ENCODE measurements around the gene THOC6.

Gene THOC6

DNA sequence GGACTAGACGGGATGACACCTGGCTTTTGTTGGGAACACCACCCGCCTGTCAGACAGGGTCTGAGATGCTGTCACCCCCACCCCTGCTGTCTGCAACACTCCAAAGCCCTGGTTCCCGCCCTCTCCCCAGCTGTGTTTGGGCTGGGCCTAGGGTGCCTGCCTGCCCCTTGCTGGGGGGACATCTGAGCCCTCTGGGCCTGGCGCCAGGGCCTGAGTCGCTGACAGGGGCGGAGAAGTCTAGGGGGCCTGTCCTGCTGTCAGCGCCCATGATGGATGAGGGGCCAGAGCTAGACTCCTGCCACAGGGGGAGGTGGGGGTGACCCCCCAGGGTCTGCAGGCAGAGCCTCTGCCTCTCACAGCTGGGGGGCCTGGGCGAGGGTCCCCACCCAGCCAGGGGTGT is 36.0 kb upstream of the THOC6 start:
- no peaks in the 10 kb centered on the region for H3K4me1 ChIP-seq (ENCODE audit: control insufficient read depth, low read depth, low read length)

DNA sequence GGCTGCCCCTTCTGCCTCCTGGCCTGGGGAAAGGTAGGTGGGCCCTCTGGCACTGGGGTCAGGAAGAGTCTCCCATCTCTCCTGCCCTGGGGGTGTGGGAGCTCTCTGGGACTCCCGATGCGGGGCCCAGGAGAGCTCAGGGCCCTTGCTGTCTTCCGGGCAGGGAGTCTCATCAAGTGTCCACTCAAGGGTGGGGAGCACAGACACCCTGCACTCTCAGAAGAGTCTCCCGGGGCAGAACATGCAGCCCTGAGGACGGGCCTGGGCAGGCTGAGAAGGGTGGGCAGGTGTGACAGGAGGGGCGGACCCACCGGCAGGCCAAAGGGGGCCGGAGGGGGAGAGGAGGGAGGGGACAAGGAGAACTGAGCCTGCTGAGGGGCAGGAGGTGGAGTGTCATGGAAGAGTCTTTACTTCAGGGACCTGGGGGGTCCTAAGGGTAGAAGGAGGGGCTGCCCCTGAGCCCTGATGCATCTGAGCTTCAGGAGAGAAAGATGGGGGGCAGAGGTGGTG is 35.2 kb upstream of the THOC6 start:
- Histone ChIP-seq H4K8ac (ENCODE audit: low read depth, low read length) (no peak overlapping the region), H2BK120ac (ENCODE audit: low read depth, low read length) (no peak overlapping the region), H3K79me2 (ENCODE audit: control insufficient read depth, insufficient read depth, low read length) (no peaks in the 10 kb centered on the region), H3K36me3 (ENCODE audit: control insufficient read depth, insufficient read depth, low read length) (no peaks in the 10 kb centered on the region), H3K27me3 (ENCODE audit: insufficient read depth, low read length, poor library complexity) (no peaks in the 10 kb centered on the region), H2BK5ac (ENCODE audit: low read length) (no peak overlapping the region), H4K5ac (ENCODE audit: low read length) (no peak overlapping the region), H2BK15ac (replicated peaks; ENCODE audit: low read depth) (no peak overlapping the region), H3K4me3 (ENCODE audit: low read length) (no peak overlapping the region), H3K56ac (ENCODE audit: low read length) (no peak overlapping the region), H3K18ac (ENCODE audit: low read length) (no peak overlapping the region), H3K9ac (ENCODE audit: low read length) (no peak overlapping the region), H3K27ac (ENCODE audit: low read depth, low read length) (no peak overlapping the region), H3K79me1 (ENCODE audit: low read length) (no peaks in the 10 kb centered on the region), H3K23ac (ENCODE audit: low read length) (no peak overlapping the region), H2AK5ac (ENCODE audit: low read length) (no peak overlapping the region), H3K4me2 (ENCODE audit: low read length) (no peak overlapping the region), H3K4ac (ENCODE audit: low read depth, low read length) (no peak overlapping the region), H3K4me1 (ENCODE audit: control insufficient read depth, low read depth, low read length) (no peaks in the 10 kb centered on the region)
- no CpG with 5 or more reads among the region's 8 CpGs for WGBS (ENCODE audit: extremely low coverage, insufficient coverage, low lambda C conversion rate)
- no peak for DNase-seq

More for the DNA sequence above, 36.0 kb upstream of the THOC6 start:
- Histone ChIP-seq H4K5ac (ENCODE audit: low read length) (no peak overlapping the region), H3K27ac (ENCODE audit: low read depth, low read length) (no peak overlapping the region), H3K36me3 (ENCODE audit: control insufficient read depth, insufficient read depth, low read length) (no peaks in the 10 kb centered on the region), H2BK120ac (ENCODE audit: low read depth, low read length) (no peak overlapping the region), H3K23ac (ENCODE audit: low read length) (no peak overlapping the region), H3K18ac (ENCODE audit: low read length) (no peak overlapping the region), H3K79me1 (ENCODE audit: low read length) (no peaks in the 10 kb centered on the region), H3K4me2 (ENCODE audit: low read length) (no peak overlapping the region), H4K8ac (ENCODE audit: low read depth, low read length) (no peak overlapping the region), H3K79me2 (ENCODE audit: control insufficient read depth, insufficient read depth, low read length) (no peaks in the 10 kb centered on the region), H2BK5ac (ENCODE audit: low read length) (no peak overlapping the region), H3K4me3 (ENCODE audit: low read length) (no peak overlapping the region), H2BK15ac (replicated peaks; ENCODE audit: low read depth) (no peak overlapping the region), H3K27me3 (ENCODE audit: insufficient read depth, low read length, poor library complexity) (no peaks in the 10 kb centered on the region), H3K4ac (ENCODE audit: low read depth, low read length) (no peak overlapping the region), H3K9ac (ENCODE audit: low read length) (no peak overlapping the region), H3K56ac (ENCODE audit: low read length) (no peak overlapping the region), H2AK5ac (ENCODE audit: low read length) (no peak overlapping the region)
- DNase-seq, result no peak
- WGBS (ENCODE audit: extremely low coverage, insufficient coverage, low lambda C conversion rate), result no CpG with 5 or more reads among the region's 8 CpGs

GRCh38 chr16:2990891-2991290 is 32.9 kb upstream of the THOC6 start:
- H3K23ac ChIP-seq (ENCODE audit: low read length), result no peak overlapping the region
- peak overlapping the region; percentile 42 for H3K56ac ChIP-seq (ENCODE audit: low read length)
- H2BK5ac ChIP-seq (ENCODE audit: low read length), result no peak overlapping the region
- H3K4ac ChIP-seq (ENCODE audit: low read depth, low read length), result no peak overlapping the region
- H4K5ac ChIP-seq (ENCODE audit: low read length), result no peak overlapping the region
- H2BK15ac ChIP-seq (replicated peaks; ENCODE audit: low read depth), result no peak overlapping the region
- no peak overlapping the region for H3K4me2 ChIP-seq (ENCODE audit: low read length)
- no peak for DNase-seq
- no peaks in the 10 kb centered on the region for H3K4me1 ChIP-seq (ENCODE audit: control insufficient read depth, low read depth, low read length)
- H4K8ac ChIP-seq (ENCODE audit: low read depth, low read length), result no peak overlapping the region
- no peak overlapping the region for H3K27ac ChIP-seq (ENCODE audit: low read depth, low read length)
- H3K27me3 ChIP-seq (ENCODE audit: insufficient read depth, low read length, poor library complexity), result no peaks in the 10 kb centered on the region
- H3K79me1 ChIP-seq (ENCODE audit: low read length), result no peaks in the 10 kb centered on the region
- H3K9ac ChIP-seq (ENCODE audit: low read length), result peak overlapping the region; percentile 16
- H3K36me3 ChIP-seq (ENCODE audit: control insufficient read depth, insufficient read depth, low read length), result no peaks in the 10 kb centered on the region
- no peak overlapping the region for H2AK5ac ChIP-seq (ENCODE audit: low read length)
- H2BK120ac ChIP-seq (ENCODE audit: low read depth, low read length), result no peak overlapping the region
- H3K79me2 ChIP-seq (ENCODE audit: control insufficient read depth, insufficient read depth, low read length), result no peaks in the 10 kb centered on the region
- no peak overlapping the region for H3K18ac ChIP-seq (ENCODE audit: low read length)
- H3K4me3 ChIP-seq (ENCODE audit: low read length), result no peak overlapping the region
- WGBS (ENCODE audit: extremely low coverage, insufficient coverage, low lambda C conversion rate), result no CpG with 5 or more reads among the region's 10 CpGs

DNA sequence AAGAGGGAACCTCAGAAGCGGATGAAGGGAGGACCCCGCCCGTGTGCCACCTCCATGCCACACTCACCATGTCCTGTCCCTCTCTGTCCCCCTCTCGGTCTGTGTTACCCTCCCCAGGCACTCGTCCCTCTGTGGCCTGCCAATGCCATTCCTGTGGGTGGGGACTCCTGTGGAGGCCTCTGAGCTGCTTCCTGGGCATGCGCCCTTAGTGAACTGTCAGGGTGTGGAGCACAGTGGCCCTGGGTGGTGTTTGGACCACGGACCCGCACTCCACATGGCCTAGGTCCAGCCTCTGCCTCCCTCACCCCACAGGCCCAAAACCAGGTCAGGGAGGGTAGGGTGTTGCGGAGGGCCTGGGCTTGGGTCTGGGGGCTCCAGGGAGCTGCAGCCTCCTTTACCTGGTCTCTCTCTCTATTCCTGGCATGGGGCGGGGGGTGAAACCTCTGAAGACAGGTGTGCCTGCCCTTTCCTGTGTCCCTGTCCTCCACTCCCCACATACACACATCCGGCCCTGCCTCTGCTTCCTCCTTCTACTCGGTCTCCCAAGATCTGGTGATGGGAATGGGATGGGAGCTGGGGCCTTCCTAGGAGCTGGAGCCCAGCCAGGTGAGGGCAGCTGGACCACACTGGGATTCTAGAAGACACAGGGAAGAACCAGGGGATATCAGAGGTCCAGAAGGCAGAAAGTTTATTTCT is 32.1 kb upstream of the THOC6 start:
- Histone ChIP-seq H4K8ac (ENCODE audit: low read depth, low read length) (no peak overlapping the region), H3K36me3 (ENCODE audit: control insufficient read depth, insufficient read depth, low read length) (no peaks in the 10 kb centered on the region), H3K27ac (ENCODE audit: low read depth, low read length) (no peak overlapping the region), H2BK5ac (ENCODE audit: low read length) (no peak overlapping the region), H2AK5ac (ENCODE audit: low read length) (no peak overlapping the region), H3K4me2 (ENCODE audit: low read length) (no peak overlapping the region), H3K18ac (ENCODE audit: low read length) (no peak overlapping the region), H3K27me3 (ENCODE audit: insufficient read depth, low read length, poor library complexity) (no peaks in the 10 kb centered on the region), H4K5ac (ENCODE audit: low read length) (no peak overlapping the region), H3K56ac (ENCODE audit: low read length) (no peak overlapping the region), H3K23ac (ENCODE audit: low read length) (no peak overlapping the region), H3K4me3 (ENCODE audit: low read length) (no peak overlapping the region), H3K79me1 (ENCODE audit: low read length) (no peaks in the 10 kb centered on the region), H3K4ac (ENCODE audit: low read depth, low read length) (no peak overlapping the region), H2BK15ac (replicated peaks; ENCODE audit: low read depth) (no peak overlapping the region), H3K79me2 (ENCODE audit: control insufficient read depth, insufficient read depth, low read length) (no peaks in the 10 kb centered on the region), H3K4me1 (ENCODE audit: control insufficient read depth, low read depth, low read length) (no peaks in the 10 kb centered on the region), H3K9ac (ENCODE audit: low read length) (no peak overlapping the region), H2BK120ac (ENCODE audit: low read depth, low read length) (no peak overlapping the region)
- no CpG with 5 or more reads among the region's 12 CpGs for WGBS (ENCODE audit: extremely low coverage, insufficient coverage, low lambda C conversion rate)
- DNase-seq, result no peak

DNA sequence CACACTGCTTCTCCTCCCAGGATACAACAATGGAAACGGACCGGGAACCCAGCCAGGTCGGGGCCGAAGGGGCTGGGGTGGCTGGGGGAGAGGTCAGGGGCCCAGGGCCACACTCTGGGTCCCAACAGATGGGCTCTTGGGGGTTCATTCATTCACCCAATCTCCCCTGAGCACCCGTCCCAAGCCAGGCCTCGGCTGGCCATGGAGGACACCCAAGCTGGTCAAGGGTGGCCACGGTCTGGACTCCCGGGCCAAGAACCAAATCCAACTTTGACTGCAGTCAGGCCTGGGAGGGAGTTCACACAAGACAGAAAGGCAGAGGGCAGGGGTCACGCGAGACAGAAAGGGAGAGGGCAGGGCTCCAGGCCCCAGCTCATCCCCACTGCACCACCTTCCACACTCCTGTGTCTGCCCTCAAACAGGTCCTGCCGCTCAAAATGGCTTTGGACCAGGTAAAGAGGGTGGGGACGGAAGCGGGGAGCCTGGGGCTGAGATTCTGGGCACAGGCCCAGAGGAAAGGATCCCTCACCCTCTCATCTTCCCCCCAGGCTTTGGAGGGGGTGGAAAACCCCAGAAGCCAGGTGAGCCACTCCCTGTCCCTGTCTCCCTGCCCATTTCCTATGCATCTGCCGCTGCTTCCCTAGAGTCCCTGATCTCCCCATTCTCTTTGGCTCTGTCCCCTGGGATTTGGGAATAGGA is 31.3 kb upstream of the THOC6 start:
- Histone ChIP-seq H3K36me3 (ENCODE audit: control insufficient read depth, insufficient read depth, low read length) (no peaks in the 10 kb centered on the region), H3K79me2 (ENCODE audit: control insufficient read depth, insufficient read depth, low read length) (no peaks in the 10 kb centered on the region), H2BK120ac (ENCODE audit: low read depth, low read length) (no peak overlapping the region), H3K18ac (ENCODE audit: low read length) (no peak overlapping the region), H4K5ac (ENCODE audit: low read length) (no peak overlapping the region), H3K4me3 (ENCODE audit: low read length) (no peak overlapping the region), H3K56ac (ENCODE audit: low read length) (no peak overlapping the region), H3K27me3 (ENCODE audit: insufficient read depth, low read length, poor library complexity) (no peaks in the 10 kb centered on the region), H3K23ac (ENCODE audit: low read length) (no peak overlapping the region), H2BK5ac (ENCODE audit: low read length) (no peak overlapping the region), H2AK5ac (ENCODE audit: low read length) (no peak overlapping the region), H2BK15ac (replicated peaks; ENCODE audit: low read depth) (no peak overlapping the region), H3K9ac (ENCODE audit: low read length) (no peak overlapping the region), H4K8ac (ENCODE audit: low read depth, low read length) (no peak overlapping the region), H3K27ac (ENCODE audit: low read depth, low read length) (no peak overlapping the region), H3K4me2 (ENCODE audit: low read length) (no peak overlapping the region), H3K4ac (ENCODE audit: low read depth, low read length) (no peak overlapping the region), H3K79me1 (ENCODE audit: low read length) (no peaks in the 10 kb centered on the region), H3K4me1 (ENCODE audit: control insufficient read depth, low read depth, low read length) (no peaks in the 10 kb centered on the region)
- no CpG with 5 or more reads among the region's 14 CpGs for WGBS (ENCODE audit: extremely low coverage, insufficient coverage, low lambda C conversion rate)
- DNase-seq, result no peak

Measured in mesendoderm (in vitro differentiated cells).